Activated T-cell treated with anti-CD3 and anti-CD28 coated beads, Interleukin-2, amount 50 U/mL, for 4 hours (primary cell): ENCODE data around the gene CNNM4. TPM values are rescaled to one million over a fixed set of nuclear protein-coding genes. Genes with fewer than 3 reads are reported as not detected.

ENCODE experiments used
- ATAC-seq, 2 donors: fragments of 200-7000 bp; cut with Tn5 transposase; one replicate each; pipeline ENCODE4 v1.10.0; 2021
- DNase-seq: peaks from one replicate; pipeline ENCODE4 v3.0.0-alpha.2; 2020
- H3K27me3 Mint-ChIP-seq: one replicate; pipeline ENCODE4 v1.8.0; 2021; ENCODE audit warnings: low read depth, mixed read lengths
- H3K36me3 Mint-ChIP-seq: one replicate; pipeline ENCODE4 v1.8.0; 2022; ENCODE audit warnings: mixed read lengths; ENCODE audit not compliant: insufficient read depth
- H3K4me1 Mint-ChIP-seq: one replicate; pipeline ENCODE4 v1.8.0; 2021; ENCODE audit warnings: low read depth, mixed read lengths
- H3K4me3 Mint-ChIP-seq: one replicate; pipeline ENCODE4 v1.8.0; 2021; ENCODE audit warnings: mild to moderate bottlenecking, moderate library complexity, mixed read lengths
- H3K9me3 Mint-ChIP-seq: one replicate; pipeline ENCODE4 v1.8.0; 2021; ENCODE audit warnings: mixed read lengths
- total RNA-seq, 3 donors: library from RNA; stranded (reverse); gene quantifications; one replicate each; pipeline ENCODE4 v1.2.1, GENCODE V29; 2021

The CNNM4 gene
- total RNA-seq, 3 donors from 2014 or later, result 6.3 to 6.9 (median 6.4) TPM

DNA sequence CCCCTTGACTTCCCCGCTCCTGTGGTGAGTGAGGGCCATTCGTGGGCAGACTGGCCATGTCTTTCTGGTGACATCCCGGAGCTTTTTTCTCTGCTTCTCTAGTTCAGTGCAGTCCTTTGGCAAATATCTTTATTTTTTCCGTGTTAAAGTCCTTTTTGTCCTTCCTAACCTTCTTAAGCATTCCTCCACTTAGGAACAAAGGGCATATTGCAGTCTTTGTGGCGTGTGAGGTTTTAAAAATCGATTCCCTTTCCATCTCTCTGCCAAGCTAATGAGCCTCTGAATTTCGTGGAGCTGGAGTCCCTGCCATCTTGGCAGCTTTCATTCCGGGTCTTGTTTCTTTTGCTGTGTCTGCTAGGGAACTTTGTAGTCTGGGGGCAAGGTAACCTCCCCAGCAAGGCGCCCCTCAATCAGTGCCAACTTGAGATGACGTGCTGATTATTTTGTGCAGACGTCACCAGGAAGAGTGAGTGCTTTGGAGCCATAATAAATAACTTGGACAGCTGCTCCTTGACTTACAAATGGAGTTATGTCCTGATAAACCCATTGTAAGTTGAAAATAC, 60.5 kb downstream of the CNNM4 start:
- H3K9me3 Mint-ChIP-seq, result no peaks in the 10 kb centered on the region
- H3K27me3 Mint-ChIP-seq, result no peaks in the 10 kb centered on the region
- DNase-seq (no peak), ATAC-seq (no peak)
- H3K36me3 Mint-ChIP-seq, result peaks cover 6% of the 10 kb centered on the region
- no peak overlapping the region for H3K4me3 Mint-ChIP-seq
- H3K4me1 Mint-ChIP-seq, result peaks cover 46% of the 10 kb centered on the region

DNA sequence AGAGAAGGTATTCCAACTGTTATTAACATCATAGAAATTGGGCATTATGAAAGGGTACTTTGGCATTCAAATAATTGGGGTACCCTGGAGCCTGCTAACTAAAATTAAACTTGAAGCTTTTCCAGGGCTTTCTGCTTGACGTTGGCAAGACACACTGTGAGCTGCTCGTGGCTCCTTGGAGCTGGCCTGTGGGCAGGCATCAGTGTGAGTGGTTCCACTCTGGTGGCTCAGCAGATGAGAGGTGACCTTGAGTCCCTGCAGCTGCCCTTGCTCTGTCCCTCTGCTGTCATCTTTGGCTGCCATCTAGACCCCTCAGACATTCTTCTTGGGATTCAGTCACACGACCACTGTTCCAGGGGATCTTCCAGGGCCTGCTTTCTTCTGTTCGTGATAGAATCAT, 62.1 kb downstream of the CNNM4 start:
- Mint-ChIP-seq H3K36me3 (peaks cover 8% of the 10 kb centered on the region), H3K4me3 (no peak overlapping the region), H3K27me3 (no peaks in the 10 kb centered on the region), H3K4me1 (peaks cover 41% of the 10 kb centered on the region), H3K9me3 (no peaks in the 10 kb centered on the region)
- DNase-seq (no peak), ATAC-seq (no peak)

- no peak overlapping the region for H3K4me3 Mint-ChIP-seq
- H3K36me3 Mint-ChIP-seq, result peaks cover 12% of the 10 kb centered on the region
- peaks cover 36% of the 10 kb centered on the region for H3K4me1 Mint-ChIP-seq
- H3K9me3 Mint-ChIP-seq, result no peaks in the 10 kb centered on the region
- ATAC-seq, result no peak
- no peaks in the 10 kb centered on the region for H3K27me3 Mint-ChIP-seq
- DNase-seq, result no peak
Observed at GRCh38 chr2:96823198-96823597, 62.5 kb downstream of the CNNM4 start.

- ATAC-seq (peak in 1 of 2 donors; percentile 28), DNase-seq (no peak)
- H3K9me3 Mint-ChIP-seq, result no peaks in the 10 kb centered on the region
- H3K4me1 Mint-ChIP-seq, result peaks cover 26% of the 10 kb centered on the region
- no peaks in the 10 kb centered on the region for H3K27me3 Mint-ChIP-seq
- H3K4me3 Mint-ChIP-seq, result no peak overlapping the region
- peaks cover 16% of the 10 kb centered on the region for H3K36me3 Mint-ChIP-seq
Observed at GRCh38 chr2:96824079-96824870, 63.6 kb downstream of the CNNM4 start.

GRCh38 chr2:96825057-96825456, 64.4 kb downstream of the CNNM4 start:
- Mint-ChIP-seq H3K4me3 (no peak overlapping the region), H3K4me1 (peaks cover 18% of the 10 kb centered on the region), H3K9me3 (no peaks in the 10 kb centered on the region), H3K36me3 (peaks cover 21% of the 10 kb centered on the region), H3K27me3 (no peaks in the 10 kb centered on the region)
- no peak for ATAC-seq
- DNase-seq, result no peak

DNA sequence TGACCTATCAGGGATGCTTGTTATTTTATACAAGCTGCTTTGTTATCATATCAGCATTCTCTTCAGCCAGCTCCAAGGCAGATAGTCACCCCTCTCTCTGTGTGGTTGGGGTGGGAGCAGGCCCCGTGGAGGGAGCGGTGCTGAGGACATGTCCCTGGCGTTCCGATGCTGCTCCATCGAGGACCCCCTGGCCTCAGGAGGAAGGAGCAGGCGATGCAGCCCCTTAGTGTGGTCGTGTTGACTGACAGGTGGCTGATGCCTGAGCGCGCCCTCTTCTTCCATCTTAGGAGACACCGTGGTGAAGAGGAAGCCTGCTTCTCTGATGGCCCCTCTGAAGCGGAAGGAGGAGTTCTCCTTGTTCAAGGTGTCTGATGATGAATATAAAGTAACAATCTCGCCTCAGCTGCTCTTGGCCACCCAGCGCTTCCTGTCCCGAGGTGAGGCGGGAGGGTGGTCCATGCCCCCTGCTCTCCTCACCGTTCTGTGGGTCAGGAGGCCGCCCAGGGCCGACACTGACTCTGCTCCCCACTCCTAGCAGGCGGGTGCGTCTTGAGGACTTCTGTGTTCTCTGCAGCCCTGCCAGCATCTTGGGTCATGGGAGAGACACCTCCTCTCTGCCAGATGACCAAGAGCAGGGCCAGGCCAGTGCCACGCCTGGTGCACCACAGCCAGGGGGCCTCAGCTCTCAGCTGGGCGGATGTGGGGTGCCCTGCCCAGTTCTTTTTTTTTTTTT, 66.0 kb downstream of the CNNM4 start:
- no peaks in the 10 kb centered on the region for H3K9me3 Mint-ChIP-seq
- no peaks in the 10 kb centered on the region for H3K27me3 Mint-ChIP-seq
- peaks cover 28% of the 10 kb centered on the region for H3K36me3 Mint-ChIP-seq
- ATAC-seq (no peak), DNase-seq (no peak)
- no peak overlapping the region for H3K4me3 Mint-ChIP-seq
- H3K4me1 Mint-ChIP-seq, result peaks cover 2% of the 10 kb centered on the region

- Mint-ChIP-seq H3K4me1 (no peaks in the 10 kb centered on the region), H3K9me3 (no peaks in the 10 kb centered on the region), H3K36me3 (peaks cover 37% of the 10 kb centered on the region), H3K27me3 (no peaks in the 10 kb centered on the region), H3K4me3 (no peak overlapping the region)
- DNase-seq, result no peak
- ATAC-seq, result no peak
Observed at GRCh38 chr2:96828436-96828835, 67.7 kb downstream of the CNNM4 start.

GRCh38 chr2:96828874-96829273, 68.2 kb downstream of the CNNM4 start:
- H3K4me3 Mint-ChIP-seq, result no peak overlapping the region
- no peaks in the 10 kb centered on the region for H3K9me3 Mint-ChIP-seq
- ATAC-seq (no peak), DNase-seq (no peak)
- peaks cover 40% of the 10 kb centered on the region for H3K36me3 Mint-ChIP-seq
- no peaks in the 10 kb centered on the region for H3K27me3 Mint-ChIP-seq
- H3K4me1 Mint-ChIP-seq, result no peaks in the 10 kb centered on the region

DNA sequence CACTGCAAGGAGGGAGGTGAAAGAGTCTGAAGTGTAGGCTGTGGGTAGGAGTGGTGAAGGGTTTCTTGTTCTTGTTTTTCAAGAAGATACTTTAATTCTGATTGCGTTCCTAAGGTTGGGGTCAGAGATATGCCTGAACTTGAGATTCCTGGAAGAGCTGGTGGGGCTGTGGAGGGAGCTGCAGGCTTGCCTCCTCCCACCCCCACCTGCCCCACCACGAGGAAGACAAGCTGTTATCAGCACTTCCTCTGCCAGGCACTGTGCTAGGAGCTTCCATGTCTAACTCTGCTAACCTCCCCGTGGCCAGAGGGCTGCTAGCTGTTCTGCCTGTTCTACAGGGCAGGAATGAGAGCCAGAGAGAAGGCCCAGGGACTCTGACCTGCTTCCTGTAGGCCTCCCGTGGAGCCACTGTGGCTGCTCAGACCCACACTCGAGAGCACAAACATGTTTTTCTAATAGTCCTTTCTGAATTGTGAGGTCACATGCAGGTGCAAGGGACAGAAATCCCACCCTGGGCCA, 69.4 kb downstream of the CNNM4 start:
- no peak overlapping the region for H3K4me3 Mint-ChIP-seq
- DNase-seq, result no peak
- H3K27me3 Mint-ChIP-seq, result no peaks in the 10 kb centered on the region
- no peaks in the 10 kb centered on the region for H3K4me1 Mint-ChIP-seq
- H3K9me3 Mint-ChIP-seq, result no peaks in the 10 kb centered on the region
- peaks cover 39% of the 10 kb centered on the region for H3K36me3 Mint-ChIP-seq
- ATAC-seq, result no peak

DNA sequence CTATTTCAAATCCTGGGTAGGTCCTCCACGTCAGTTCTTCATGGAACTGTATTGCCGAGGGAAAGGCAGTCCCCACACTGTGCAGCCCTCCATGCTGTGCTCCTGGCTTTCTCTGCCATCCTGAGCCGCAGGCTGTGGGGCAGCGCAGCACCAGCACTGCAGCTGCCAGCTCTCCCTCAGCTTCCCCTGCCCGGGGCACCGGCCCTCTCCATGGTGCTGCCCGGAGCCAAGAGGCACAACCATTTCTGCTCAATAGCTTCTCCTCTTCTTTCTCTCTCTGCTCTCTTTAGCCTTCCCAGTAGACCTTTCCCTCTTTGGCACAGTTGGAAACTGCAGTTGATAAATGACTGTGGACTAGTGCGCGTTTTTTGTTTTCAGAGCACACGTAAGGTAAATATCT, 71.0 kb downstream of the CNNM4 start:
- no peak overlapping the region for H3K4me3 Mint-ChIP-seq
- peaks cover 40% of the 10 kb centered on the region for H3K36me3 Mint-ChIP-seq
- no peaks in the 10 kb centered on the region for H3K9me3 Mint-ChIP-seq
- H3K4me1 Mint-ChIP-seq, result no peaks in the 10 kb centered on the region
- no peak for DNase-seq
- H3K27me3 Mint-ChIP-seq, result no peaks in the 10 kb centered on the region
- no peak for ATAC-seq

GRCh38 chr2:96832408-96832753, 71.7 kb downstream of the CNNM4 start:
- Mint-ChIP-seq H3K4me3 (no peak overlapping the region), H3K36me3 (peaks cover 40% of the 10 kb centered on the region), H3K4me1 (no peaks in the 10 kb centered on the region), H3K9me3 (no peaks in the 10 kb centered on the region), H3K27me3 (no peaks in the 10 kb centered on the region)
- DNase-seq (no peak), ATAC-seq (no peak)

GRCh38 chr2:96832754-96833507, 72.2 kb downstream of the CNNM4 start:
- ATAC-seq (no peak), DNase-seq (no peak)
- Mint-ChIP-seq H3K4me1 (peaks cover 1% of the 10 kb centered on the region), H3K9me3 (no peaks in the 10 kb centered on the region), H3K4me3 (no peak overlapping the region), H3K36me3 (peaks cover 37% of the 10 kb centered on the region), H3K27me3 (no peaks in the 10 kb centered on the region)

DNA sequence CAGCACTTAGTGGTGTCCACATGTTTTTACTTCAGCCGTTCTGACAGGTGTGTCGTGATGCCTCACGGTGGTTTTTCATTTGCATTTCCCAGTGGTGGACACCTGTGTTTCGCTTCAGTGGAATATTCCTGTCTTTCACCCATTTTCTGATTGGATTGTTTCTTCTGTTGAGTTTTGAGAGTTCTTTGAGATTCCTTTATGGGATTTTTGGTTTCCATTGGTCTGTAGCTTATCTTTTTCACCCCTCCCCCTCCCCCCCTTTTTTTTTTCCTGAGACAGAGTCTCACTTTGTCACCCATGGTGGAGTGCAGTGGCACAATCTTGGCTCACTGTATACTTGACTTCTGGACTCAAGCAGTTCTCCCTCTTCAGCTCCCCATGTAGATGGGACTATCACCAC, 75.1 kb downstream of the CNNM4 start:
- DNase-seq, result no peak
- no peaks in the 10 kb centered on the region for H3K9me3 Mint-ChIP-seq
- peaks cover 12% of the 10 kb centered on the region for H3K4me1 Mint-ChIP-seq
- peaks cover 17% of the 10 kb centered on the region for H3K36me3 Mint-ChIP-seq
- H3K27me3 Mint-ChIP-seq, result no peaks in the 10 kb centered on the region
- no peak for ATAC-seq
- H3K4me3 Mint-ChIP-seq, result no peak overlapping the region

GRCh38 chr2:96837575-96837974, 76.9 kb downstream of the CNNM4 start:
- ATAC-seq (no peak), DNase-seq (no peak)
- H3K4me1 Mint-ChIP-seq, result peaks cover 12% of the 10 kb centered on the region
- H3K36me3 Mint-ChIP-seq, result peaks cover 8% of the 10 kb centered on the region
- H3K4me3 Mint-ChIP-seq, result no peak overlapping the region
- H3K9me3 Mint-ChIP-seq, result no peaks in the 10 kb centered on the region
- H3K27me3 Mint-ChIP-seq, result no peaks in the 10 kb centered on the region
